ENCODE results near the gene KLK14.

Gene KLK14

GRCh38 chr19:51078731-51079130 is 4.0 kb downstream of the KLK14 start:
- TF ChIP-seq, protein P1, sequence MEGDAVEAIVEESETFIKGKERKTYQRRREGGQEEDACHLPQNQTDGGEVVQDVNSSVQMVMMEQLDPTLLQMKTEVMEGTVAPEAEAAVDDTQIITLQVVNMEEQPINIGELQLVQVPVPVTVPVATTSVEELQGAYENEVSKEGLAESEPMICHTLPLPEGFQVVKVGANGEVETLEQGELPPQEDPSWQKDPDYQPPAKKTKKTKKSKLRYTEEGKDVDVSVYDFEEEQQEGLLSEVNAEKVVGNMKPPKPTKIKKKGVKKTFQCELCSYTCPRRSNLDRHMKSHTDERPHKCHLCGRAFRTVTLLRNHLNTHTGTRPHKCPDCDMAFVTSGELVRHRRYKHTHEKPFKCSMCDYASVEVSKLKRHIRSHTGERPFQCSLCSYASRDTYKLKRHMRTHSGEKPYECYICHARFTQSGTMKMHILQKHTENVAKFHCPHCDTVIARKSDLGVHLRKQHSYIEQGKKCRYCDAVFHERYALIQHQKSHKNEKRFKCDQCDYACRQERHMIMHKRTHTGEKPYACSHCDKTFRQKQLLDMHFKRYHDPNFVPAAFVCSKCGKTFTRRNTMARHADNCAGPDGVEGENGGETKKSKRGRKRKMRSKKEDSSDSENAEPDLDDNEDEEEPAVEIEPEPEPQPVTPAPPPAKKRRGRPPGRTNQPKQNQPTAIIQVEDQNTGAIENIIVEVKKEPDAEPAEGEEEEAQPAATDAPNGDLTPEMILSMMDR (IDR thresholded peaks at IDR 0.05): no peak
- Histone ChIP-seq H3K27me3 (peaks cover 34% of the 10 kb centered on the region), H3K36me3 (no peaks in the 10 kb centered on the region), H3K9me3 (no peaks in the 10 kb centered on the region), H3K4me3 (ENCODE audit: low read depth in 1 of 2, low read length in 1 of 2) (no peak overlapping the region), H3K27ac (no peak overlapping the region), H3K4me1 (ENCODE audit: control insufficient read depth in 1 of 2, insufficient read depth in 1 of 2, low read depth in 1 of 2, low read length in 1 of 2) (no peaks in the 10 kb centered on the region)

- TF ChIP-seq, protein P1 (IDR thresholded peaks at IDR 0.05): no peak
- Histone ChIP-seq H3K4me1 (ENCODE audit: control insufficient read depth in 1 of 2, insufficient read depth in 1 of 2, low read depth in 1 of 2, low read length in 1 of 2) (no peaks in the 10 kb centered on the region), H3K4me3 (ENCODE audit: low read depth in 1 of 2, low read length in 1 of 2) (no peak overlapping the region), H3K27me3 (peaks cover 27% of the 10 kb centered on the region), H3K27ac (no peak overlapping the region), H3K9me3 (no peaks in the 10 kb centered on the region), H3K36me3 (no peaks in the 10 kb centered on the region)
Observed at GRCh38 chr19:51078104-51078503, 4.6 kb downstream of the KLK14 start.

DNA sequence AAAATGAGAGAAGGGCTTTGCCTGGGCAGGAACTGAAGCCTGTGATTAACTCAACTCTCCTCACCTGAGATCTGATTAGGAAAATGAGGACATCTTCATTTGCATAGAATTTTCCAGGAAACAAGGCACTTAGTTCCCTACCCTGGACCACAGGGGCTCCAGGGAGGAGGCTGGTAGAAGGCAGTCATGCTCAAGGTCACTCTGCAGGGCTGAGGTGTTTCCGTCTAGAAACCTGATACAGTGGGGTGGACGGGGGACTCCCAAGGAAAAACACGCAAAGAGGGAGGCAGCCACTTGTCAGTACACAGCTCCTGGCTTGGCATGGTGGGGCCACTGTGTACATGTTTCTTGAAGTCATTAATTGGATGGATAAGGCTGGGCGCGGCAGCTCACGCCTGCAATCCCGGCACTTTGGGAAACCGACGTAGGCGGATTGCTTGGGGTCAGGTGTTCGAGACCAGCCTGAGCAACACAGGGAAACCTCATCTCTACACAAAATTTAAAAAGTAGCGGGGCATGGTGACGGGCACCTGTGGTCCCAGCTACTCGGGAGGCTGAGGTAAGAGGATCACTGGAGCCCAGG is 6.0 kb downstream of the KLK14 start:
- no peak overlapping the region for H3K27ac ChIP-seq
- no peaks in the 10 kb centered on the region for H3K4me1 ChIP-seq (ENCODE audit: control insufficient read depth in 1 of 2, insufficient read depth in 1 of 2, low read depth in 1 of 2, low read length in 1 of 2)
- H3K4me3 ChIP-seq (ENCODE audit: low read depth in 1 of 2, low read length in 1 of 2): no peak overlapping the region
- H3K27me3 ChIP-seq: peaks cover 21% of the 10 kb centered on the region
- TF ChIP-seq, protein P1 (IDR thresholded peaks at IDR 0.05): no peak
- H3K36me3 ChIP-seq: no peaks in the 10 kb centered on the region
- H3K9me3 ChIP-seq: no peaks in the 10 kb centered on the region

- Histone ChIP-seq H3K27ac (no peak overlapping the region), H3K36me3 (no peaks in the 10 kb centered on the region), H3K27me3 (peaks cover 25% of the 10 kb centered on the region), H3K4me3 (ENCODE audit: low read depth in 1 of 2, low read length in 1 of 2) (no peak overlapping the region), H3K4me1 (ENCODE audit: control insufficient read depth in 1 of 2, insufficient read depth in 1 of 2, low read depth in 1 of 2, low read length in 1 of 2) (no peaks in the 10 kb centered on the region), H3K9me3 (no peaks in the 10 kb centered on the region)
- TF ChIP-seq, protein P1 (IDR thresholded peaks at IDR 0.05): no peak
Observed at GRCh38 chr19:51075998-51076397, 6.7 kb downstream of the KLK14 start.

DNA sequence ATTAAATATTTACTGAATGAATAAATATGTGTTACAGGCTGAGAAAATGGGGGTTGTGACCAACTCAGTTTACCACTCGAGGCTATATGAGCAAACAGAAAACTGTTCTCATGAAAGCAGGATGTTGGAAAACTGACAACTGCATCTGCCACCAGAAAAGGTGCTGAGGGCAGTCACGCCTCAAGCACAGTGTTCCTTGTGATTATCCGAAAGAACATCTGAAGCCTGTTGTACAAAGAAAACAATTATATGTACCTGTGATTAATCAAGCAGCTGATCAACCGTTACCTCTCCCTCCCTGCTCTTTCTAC is 11.6 kb downstream of the KLK14 start:
- H3K4me3 ChIP-seq (ENCODE audit: low read depth in 1 of 2, low read length in 1 of 2): no peak overlapping the region
- TF ChIP-seq, protein P1 (IDR thresholded peaks at IDR 0.05): no peak
- H3K27ac ChIP-seq: no peak overlapping the region
- peaks cover 53% of the 10 kb centered on the region for H3K27me3 ChIP-seq
- H3K36me3 ChIP-seq: no peaks in the 10 kb centered on the region
- H3K4me1 ChIP-seq (ENCODE audit: control insufficient read depth in 1 of 2, insufficient read depth in 1 of 2, low read depth in 1 of 2, low read length in 1 of 2): no peaks in the 10 kb centered on the region
- H3K9me3 ChIP-seq: no peaks in the 10 kb centered on the region
